Testis (tissue), 2 donors: Measurements from ENCODE around the gene PLAC8.

Experiments used
- CTCF ChIP-seq, 3 experiments: fragments of 450-650 bp in 2 of 3; fragments of 200-600 bp in 1 of 3; sonication (generic) in 1 of 3; IDR thresholded peaks; one replicate each; pipeline ENCODE4 v1.5.1; 2016 to 2019; ENCODE audit warnings: antibody characterized with exemption in 3 of 3, mild to moderate bottlenecking in 2 of 3, moderate library complexity in 1 of 3
- POLR2A ChIP-seq: fragments of 450-650 bp; IDR thresholded peaks from one replicate; pipeline ENCODE4 v1.6.1; 2017; ENCODE audit warnings: antibody characterized with exemption, mild to moderate bottlenecking, moderate library complexity

- no peak for TF ChIP-seq CTCF (IDR thresholded peaks at IDR 0.05)
- TF ChIP-seq POLR2A = no peak
Observed at GRCh38 chr4:83112678-83113428, 1.7 kb downstream of the PLAC8 start.
